ENCODE data around the gene DYNLRB1. TPM values are rescaled to one million over a fixed set of nuclear protein-coding genes. Genes with fewer than 3 reads are reported as not detected.

DYNLRB1 gene
- total RNA-seq, 1 donor from 2014 or later: 50.1 TPM

DNA sequence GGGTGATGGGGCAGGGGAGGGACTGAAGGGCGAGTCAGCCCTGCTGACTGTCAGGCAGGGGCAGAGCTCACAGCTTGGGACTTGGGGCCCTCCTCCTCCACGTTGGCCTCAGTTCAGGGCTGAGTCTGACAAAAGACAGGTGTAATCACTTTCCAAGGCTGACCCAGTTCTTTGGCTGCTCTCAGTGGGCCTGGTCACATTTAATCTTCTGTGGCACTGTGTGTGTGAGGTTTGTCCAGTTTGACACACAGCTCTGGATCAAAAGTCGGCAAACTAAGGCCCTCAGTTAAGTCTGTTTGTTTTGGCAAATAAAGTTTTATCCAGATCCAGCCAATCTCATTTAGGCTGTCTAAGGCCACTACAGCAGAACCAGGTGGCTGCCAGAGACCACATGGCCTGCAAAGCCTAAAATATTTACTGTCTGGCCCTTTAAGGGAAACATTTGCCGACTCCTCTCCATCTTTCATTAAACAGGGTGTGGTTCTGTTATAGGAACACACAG, 37.2 kb downstream of the DYNLRB1 start:
- no peak for DNase-seq (ENCODE audit: low read depth, low spot score)

DNA sequence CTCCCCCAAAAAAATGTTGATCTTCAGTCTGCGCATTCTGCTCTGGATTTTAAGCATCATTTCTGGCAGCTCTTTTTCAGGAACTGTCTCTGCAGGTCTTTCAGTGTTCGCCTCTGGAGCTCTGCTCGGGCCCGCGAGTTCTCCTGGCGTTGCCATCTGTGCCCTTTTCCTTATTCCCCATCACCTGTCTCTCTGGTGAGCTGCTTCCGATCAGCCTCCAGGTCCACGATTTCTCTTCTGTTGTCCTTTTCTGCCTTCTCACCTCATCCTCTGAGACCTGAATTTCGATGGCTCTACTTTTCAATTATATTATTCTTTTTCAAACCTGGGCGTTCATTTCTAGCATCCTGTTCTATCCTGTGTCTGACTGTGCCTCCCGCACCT, 41.7 kb downstream of the DYNLRB1 start:
- no peak for DNase-seq (ENCODE audit: low read depth, low spot score)

DNA sequence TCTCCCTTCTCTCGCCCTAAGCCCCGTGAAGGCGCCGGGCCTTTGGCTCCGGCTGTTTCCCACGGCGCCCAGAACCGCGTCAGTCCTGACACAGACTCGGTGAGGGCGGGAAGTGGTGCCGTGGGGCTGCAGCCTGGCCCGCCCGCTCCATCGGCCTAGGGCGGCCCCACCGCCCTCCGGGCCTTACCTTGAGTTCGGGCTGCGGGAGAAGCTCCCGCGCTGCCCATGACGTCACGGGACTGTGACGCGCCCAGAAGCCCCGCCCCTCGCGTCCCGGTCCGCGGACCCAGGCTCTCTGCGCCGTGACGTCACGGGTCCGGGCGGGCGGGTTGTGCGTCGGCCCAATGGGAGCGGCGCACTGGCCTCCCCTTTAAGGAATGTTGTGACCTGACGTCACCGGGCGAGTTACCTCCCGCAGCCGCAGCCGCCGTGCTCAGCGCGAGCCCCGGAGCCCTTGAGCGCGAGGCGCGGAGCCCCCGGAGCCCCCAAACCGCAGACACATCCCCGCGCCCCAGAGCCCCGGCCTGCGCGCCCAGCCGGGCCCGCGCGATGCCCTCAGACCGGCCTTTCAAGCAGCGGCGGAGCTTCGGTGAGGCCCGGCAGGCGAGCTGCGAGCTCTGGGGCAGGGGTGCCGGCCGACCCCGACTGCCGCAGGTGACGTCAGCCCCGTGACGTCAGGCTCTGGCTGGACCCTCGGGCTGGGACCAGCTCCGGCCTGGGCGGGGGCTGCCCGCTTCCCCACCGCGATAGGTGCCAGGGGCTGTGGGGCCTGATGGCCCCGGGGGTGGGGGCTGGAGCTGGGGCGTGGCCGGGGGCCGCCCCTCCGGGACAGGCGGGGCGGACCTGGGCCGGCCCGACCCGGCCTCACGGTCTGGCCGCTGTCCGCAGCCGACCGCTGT, 42.3 kb downstream of the DYNLRB1 start, which contains the start of gene MAP1LC3A:
MAP1LC3A (plus strand) TSS at position 399 of the 899 bp plus-strand sequence; CDS start at position 550, 151 bp downstream.
- peak; percentile 84 for DNase-seq (ENCODE audit: low read depth, low spot score)

DNA sequence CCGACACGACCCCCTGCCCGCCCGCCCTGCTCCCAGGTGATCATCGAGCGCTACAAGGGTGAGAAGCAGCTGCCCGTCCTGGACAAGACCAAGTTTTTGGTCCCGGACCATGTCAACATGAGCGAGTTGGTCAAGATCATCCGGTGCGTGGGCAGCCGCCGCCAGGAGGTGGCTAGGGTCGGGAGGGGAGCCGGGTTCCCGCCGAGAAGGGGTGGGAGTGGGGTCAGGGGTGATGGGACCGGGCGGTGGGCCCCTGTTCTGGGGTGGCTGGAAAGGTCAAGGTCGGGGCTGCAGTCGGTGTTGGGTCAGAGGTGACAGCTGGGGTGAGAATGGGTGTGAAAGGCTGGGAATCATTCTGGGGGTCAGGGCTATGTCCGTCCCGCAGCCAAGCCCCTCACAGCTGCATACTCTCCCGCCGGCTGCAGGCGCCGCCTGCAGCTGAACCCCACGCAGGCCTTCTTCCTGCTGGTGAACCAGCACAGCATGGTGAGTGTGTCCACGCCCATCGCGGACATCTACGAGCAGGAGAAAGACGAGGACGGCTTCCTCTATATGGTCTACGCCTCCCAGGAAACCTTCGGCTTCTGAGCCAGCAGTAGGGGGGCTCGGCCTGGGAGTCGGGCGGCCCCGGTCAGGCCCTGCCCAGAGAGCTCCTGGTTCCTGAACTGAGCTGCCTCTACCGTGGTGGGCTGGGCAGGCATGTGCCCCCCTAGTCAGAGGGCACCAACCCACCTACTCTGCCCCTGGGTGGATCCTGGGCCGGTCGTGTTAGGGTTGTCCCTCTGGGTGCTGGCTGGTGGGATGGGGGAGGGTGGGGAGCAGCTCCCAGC, 43.3 kb downstream of the DYNLRB1 start:
- DNase-seq (ENCODE audit: low read depth, low spot score): no peak

DNA sequence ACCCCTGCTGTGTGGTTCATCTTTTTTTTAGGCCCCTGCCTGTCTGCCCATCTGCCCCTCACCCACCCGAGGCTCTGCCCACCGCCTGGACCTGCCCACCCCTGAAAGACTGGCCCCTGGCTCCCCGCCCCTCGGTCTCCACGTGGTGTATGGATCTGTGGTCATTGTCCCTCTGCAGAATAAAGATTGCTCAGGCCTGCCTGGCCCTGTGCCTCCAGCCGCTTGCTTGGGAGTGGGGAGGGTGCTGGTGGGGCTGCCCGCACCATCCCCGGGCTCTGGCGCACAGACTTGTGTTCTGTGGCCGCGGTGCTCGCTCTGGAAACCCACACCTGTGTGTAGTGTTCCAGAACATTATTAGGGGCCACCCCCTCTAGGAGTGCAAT, 43.9 kb downstream of the DYNLRB1 start:
- no peak for DNase-seq (ENCODE audit: low read depth, low spot score)

DNA sequence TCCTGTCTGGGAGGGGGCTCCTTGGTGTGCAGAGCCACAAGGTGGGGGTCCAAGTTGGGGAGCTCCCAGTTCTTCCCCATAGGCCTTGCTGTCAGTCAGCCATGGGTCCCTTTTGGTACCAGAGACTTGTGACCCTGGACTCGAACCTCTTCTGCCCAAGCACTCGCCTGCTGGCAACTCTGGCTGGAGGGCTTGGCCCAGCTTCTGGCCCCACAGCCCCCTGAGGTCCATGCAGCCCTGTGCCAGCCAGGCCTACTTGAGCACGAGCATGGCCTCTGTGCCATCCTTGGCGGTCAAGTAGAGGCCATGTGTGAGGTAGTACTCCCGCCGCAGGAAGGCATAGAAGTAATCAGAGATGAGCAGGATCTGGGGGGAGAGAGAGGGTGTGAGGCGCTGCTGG, 44.4 kb downstream of the DYNLRB1 start:
- no peak for DNase-seq (ENCODE audit: low read depth, low spot score)

DNA sequence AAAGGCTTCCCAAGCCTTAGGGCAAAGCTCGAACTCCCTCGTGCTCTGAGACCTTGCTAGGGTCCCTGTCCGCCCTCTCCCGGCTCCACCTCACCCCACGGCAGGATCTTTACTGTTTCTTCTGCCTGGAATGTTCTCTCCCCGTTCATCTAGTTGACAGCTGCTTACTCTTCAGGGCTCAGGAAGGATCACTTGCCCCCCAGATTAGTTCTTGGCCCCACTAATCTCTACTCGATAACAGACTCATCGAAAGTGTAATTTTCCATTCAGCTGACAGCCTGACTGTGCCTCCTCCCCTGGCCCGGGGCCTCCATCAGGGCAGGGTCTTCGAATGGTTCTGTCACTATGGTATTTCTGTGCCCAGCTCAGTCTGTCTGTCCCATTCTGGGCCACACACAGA, 45.4 kb downstream of the DYNLRB1 start:
- DNase-seq (ENCODE audit: low read depth, low spot score): no peak

DNA sequence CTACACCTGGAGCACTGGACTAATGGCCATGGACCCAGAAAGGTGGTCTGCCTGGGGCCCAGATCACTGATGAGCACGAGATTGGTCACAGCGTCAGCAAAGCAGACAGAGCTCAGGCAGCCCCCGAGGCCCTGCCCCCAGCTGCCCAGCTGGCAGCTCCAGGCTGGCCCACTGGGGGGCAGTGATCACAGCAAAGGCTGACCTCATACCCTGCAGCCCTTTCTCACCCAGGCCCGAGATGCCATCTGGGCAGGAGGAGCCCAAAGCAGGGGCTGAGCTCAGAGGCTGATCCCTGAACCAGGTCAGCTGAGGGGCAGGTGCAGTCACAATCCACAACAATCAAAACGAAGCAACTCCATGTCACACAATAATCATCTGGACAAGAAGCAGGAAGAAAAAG, 46.4 kb downstream of the DYNLRB1 start:
- no peak for DNase-seq (ENCODE audit: low read depth, low spot score)

DNA sequence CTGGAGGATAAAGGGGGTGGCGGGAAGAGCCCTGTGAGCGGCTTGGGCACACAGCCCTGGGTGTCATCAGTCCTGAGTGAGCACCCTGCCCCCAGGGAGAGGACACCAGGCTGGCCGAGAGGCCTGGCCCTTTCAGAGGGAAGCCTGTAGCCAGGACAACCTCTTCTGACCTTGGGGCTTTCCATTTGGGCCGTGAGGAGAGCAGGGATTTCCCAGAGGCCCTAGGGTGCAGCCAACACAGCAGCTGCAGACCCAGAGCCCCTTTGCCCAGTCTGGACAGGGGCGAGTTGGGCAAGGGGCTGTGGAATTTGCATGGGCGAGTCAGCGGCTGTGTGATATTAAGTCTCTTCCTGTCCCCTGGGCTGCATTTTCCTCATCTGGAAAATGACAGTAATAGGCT, 48.6 kb downstream of the DYNLRB1 start:
- no peak for DNase-seq (ENCODE audit: low read depth, low spot score)

DNA sequence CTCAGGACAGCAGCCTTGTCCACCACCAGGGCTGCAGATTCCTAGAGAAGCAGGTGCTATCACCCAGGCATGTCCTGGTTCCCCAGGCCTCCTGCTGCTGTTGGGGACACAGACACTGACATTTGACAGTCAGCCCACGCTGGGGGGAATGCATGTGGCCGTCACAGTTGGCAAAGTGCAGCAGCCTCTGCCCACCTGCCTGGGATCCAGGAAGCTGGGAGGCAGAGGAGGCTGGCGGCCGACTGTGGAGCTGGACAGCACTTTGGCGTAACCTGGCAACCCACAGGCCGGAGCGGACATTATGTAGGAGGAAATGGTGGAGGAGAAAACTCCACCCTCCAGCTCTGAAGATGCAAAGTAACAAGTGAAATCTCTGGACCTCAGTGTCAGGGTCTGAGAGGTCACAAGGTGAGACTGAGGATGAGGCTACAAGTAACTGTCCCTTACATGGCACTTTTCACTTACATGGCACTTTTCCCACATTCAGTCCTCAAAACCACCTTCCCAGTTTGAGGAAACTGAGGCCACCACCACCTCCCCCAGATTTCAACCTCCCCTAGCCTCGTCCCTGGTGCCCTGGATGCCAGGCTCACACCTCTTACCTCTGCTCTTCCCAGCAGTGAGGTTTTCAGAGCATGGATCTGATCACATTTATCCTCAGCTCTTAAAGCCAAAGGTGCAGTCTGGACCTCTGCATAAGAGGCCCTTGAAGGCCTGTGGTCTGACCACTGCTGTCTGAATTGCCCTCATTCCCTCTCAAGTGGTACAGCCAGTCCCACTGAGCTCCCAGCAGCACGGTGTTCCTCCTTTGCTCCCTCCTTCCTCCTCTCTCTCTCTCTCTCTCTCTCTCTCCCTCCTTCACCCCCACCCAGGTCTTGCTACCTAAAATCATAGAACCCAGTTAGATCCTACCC, 51.0 kb downstream of the DYNLRB1 start:
- DNase-seq (ENCODE audit: low read depth, low spot score): no peak

DNA sequence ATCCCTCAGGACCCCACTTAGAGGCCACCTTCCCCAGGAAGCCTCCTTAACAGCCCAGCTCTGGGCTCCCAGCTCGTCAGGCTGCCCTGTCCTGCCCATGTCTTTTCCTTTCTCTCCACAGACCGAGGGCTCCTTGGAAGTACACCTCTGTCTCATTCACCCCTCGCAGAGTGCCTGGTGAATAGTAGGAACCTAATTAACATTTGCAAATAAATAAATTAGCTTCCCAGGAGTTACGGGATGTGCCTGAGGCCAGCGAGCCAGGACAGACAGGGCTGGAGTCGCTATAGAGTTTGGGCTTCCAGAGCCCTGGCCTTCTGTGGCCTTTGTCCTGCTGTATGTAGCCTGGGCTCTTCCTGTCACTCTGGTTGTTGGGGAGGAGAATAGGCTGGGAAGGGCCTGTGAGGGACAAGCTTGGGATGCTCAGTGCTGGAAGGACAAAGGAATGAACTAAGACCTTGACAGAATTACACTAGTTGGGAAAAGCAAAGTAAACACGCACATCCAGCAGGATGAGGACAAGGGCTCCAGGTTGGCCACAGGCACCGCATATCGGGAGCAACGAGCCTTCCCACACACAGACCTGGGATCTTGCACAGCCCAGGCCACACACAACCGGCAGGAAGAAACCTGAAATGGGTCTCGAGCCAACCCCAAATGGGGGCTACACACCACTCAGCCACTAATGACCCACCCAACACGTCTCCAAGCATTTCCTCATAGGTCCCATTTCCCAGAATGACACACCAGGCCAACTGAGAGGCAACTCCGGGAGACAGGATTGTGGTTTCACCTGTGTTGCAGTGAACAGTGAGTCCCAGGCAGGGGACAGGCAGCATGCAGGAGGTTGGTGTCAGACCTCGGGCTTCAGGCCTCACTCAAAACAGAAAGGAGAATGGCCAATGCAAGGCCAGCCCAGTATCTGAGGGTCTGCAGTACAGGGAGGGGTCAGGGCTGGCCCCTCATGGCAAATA, 52.0 kb downstream of the DYNLRB1 start:
- DNase-seq (ENCODE audit: low read depth, low spot score): no peak

DNA sequence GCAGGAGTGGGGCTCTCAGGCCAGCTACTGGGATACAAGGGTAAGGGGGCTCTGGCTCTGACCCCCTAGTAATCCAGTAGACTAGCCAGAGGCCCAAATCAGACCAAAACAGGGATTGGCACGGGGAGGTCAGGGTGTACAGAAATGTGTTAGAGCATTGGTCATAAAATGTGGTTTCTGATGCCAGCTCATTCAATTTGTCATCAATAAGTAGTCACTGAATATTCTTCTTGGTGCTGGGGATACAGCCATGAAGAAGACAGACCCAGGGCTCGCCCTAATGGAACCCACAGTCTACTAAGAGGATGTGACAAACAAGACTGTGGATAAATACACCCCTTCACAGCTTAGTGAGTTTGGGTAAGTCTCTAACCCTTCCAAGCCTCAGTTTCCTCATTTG, 53.4 kb downstream of the DYNLRB1 start:
- DNase-seq (ENCODE audit: low read depth, low spot score): no peak

DNA sequence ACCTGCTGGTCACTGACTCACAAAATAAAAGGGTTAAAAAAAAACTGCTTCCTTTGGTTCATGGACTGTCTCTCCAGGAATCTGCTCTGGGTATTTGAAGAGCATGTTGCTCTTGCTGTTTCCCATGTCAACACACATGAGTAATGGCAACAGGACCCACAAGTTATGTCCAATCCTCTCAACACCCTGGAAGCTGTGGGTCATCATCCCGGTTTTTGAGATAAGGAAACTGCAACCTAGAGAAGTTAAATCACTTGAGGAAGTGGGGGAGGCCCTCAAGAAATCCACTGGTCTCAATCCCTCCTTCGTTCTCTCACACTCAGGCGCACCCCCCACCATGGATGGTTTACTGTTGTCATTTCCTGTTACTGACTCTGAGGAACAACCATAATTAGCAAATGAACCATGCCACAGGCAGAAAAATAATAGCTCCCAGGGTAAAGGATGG, 54.7 kb downstream of the DYNLRB1 start:
- DNase-seq (ENCODE audit: low read depth, low spot score): peak; percentile 39

DNA sequence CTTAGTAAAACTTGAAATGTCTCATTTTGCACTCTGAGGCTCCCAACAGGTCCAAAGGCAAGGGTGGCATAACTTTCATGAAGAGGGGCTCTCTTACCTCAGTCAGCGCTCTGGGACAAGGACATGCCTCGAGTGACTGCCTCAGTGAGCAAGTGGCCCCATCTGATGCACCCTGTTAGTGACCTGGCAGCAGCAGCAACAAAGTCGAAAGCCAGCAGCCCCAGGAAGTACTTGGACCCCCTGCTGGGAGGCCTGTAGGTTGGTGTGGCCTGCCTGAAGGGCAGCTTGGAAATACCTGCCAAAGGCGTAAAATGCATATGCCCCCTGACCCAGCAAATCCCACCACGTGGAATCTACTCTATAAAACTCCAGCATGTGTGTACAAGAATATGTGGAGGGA, 55.5 kb downstream of the DYNLRB1 start:
- no peak for DNase-seq (ENCODE audit: low read depth, low spot score)

DNA sequence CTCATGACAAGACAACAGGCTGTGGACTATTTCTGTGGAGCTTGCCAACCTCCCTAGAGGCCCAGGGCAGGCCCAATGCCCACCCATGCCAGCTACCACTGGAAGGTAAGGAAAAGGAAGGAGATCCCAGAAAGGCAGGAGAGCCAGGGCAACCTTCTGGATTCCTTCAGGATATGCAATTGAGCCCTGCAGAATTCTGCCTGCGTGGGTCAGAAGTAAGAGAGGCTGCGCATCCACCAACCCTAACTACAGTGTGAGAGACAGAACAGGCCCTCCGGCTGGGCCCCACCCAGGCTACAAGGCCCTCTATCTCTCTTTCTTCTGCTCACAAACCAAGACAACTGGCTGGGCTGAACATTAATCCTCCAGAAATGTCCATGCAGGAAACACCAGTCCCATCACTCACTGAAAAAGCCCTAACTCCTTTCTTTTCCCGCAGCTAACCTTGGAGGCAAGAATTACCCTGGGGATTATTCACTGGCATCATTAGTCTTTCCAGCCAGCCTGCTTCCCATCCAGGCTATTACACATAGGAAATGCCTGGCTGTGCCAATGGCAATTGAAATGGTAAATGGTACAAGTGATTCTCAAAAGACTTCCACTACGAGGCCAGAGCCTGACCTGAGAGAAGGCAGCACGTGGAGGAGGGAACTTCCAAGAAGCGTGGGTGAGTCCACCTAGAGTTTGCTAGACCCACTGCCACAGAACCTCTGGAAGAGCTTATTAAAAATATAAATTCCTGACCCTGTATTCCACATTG, 57.5 kb downstream of the DYNLRB1 start:
- no peak for DNase-seq (ENCODE audit: low read depth, low spot score)

DNA sequence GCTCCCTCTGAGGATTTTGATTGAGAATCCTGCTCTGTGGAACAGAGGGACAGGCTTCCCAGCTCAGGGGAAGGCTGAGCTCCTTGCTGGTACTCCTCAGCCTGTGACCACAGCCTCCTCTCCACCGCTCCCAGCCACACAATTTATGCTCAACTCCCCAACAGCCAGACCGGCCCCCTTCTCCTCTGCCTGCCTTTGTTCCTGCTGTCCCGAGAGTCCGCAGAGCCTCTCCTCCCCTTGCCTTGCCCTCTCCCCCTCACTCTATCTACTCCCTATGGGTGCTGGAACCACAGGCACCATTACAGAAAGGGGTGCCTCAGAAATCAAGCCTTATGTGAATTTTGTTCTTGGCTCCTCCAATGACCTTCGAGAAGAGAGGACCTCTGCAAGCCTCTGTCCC, 58.2 kb downstream of the DYNLRB1 start:
- DNase-seq (ENCODE audit: low read depth, low spot score): no peak

DNA sequence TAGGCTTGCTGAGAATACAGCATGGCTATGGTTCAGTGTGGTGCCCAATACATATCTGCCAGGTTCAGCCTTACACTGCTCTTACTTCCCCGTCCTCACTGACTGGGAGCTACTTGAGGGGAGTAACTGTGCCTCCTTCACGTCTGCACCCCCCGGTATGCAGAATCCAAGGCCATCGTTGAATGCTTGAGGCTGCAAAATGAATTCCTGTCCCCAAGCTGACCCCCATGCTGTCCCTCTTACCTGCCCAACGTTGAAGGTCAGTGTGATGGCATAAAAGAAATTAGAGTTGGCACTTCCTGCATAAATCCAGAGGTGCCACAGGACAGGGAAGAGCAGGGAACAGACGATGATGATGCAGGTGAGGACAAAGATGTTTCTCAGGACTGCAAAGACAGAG, 58.6 kb downstream of the DYNLRB1 start:
- DNase-seq (ENCODE audit: low read depth, low spot score): no peak

DNA sequence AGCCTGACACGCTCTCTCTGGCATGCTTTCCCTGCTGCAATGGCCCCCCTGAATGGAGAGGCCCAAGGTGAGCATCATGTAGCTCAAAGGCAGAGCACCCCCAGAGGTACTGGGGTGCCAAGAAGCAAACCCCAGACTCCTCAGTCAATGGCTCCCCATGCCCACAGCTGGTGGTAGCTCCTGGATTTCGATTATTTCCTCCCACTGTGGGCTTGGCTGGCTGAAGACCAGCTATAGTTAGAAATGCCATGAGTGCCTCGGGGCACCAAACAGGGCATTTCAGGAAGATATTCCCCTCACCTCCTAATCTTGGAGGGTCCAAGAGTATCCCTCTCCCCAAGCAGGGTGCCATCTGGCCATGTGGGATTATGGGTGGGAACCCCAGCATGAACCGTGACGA, 59.0 kb downstream of the DYNLRB1 start:
- DNase-seq (ENCODE audit: low read depth, low spot score): no peak

DNA sequence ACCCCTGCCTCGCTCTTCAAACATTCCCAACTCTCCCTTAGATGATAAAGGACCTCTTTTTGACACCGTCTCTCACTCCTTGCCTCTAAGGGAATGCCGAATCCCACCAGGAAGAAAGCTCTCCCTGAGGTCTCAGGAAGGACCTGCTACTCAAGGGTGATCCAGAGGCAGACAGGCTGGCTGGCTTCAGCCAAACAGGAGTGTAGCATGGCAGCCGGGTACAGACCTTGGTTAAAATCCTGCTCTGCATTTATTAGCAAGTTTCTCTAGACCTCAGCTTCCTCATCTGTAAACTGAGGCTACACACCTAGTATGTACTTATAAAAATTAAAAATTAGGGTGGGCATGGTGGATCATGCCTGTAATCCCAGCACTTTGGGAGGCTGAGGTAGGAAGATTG, 59.5 kb downstream of the DYNLRB1 start:
- DNase-seq (ENCODE audit: low read depth, low spot score): no peak

Data from pulmonary artery endothelial cell (primary cell).